GM12878 (cell line): Measurements from ENCODE around the gene GMCL2. TPM values are rescaled to one million over a fixed set of nuclear protein-coding genes. Genes with fewer than 3 reads are reported as not detected.

ENCODE experiments used
- CBFB ChIP-seq: IDR thresholded peaks from 2 replicates; pipeline ENCODE4 v1.6.1; 2016; ENCODE audit warnings: antibody characterized with exemption, low read depth
- CHD2 ChIP-seq: IDR thresholded peaks from 2 replicates; pipeline ENCODE4 v1.6.1; 2011; ENCODE audit warnings: low read depth, low read length, improper control_type of control experiment, borderline replicate concordance
- CHD4 ChIP-seq: fragments of 200-600 bp; sonication (generic); IDR thresholded peaks from 2 replicates; pipeline ENCODE4 v1.6.1; 2016; ENCODE audit warnings: mild to moderate bottlenecking
- CREB1 ChIP-seq: IDR thresholded peaks from 2 replicates; pipeline ENCODE4 v1.6.1; 2012; ENCODE audit warnings: low read depth, mild to moderate bottlenecking, inconsistent platforms
- ESRRA ChIP-seq: IDR thresholded peaks from 2 replicates; pipeline ENCODE4 v1.6.1; 2012; ENCODE audit warnings: mild to moderate bottlenecking, low read length, improper control_type of control experiment
- EZH2 ChIP-seq: IDR thresholded peaks from 2 replicates; pipeline ENCODE4 v1.6.1; 2012; ENCODE audit warnings: low read depth, mild to moderate bottlenecking, control low read depth, inconsistent platforms, low read length, borderline replicate concordance; ENCODE audit not compliant: control insufficient read depth
- HCFC1 ChIP-seq: fragments of 150-350 bp; IDR thresholded peaks from 2 replicates; pipeline ENCODE4 v1.6.1; 2014; ENCODE audit warnings: low read length
- NR2C2 ChIP-seq: IDR thresholded peaks from 2 replicates; pipeline ENCODE4 v1.6.1; 2011; ENCODE audit warnings: borderline replicate concordance, low read depth; ENCODE audit not compliant: control insufficient read depth, insufficient read length
- PML ChIP-seq: IDR thresholded peaks from 2 replicates; pipeline ENCODE4 v1.6.1; 2012; ENCODE audit warnings: low read length, inconsistent platforms
- POU2F2 ChIP-seq: IDR thresholded peaks from 3 replicates; pipeline ENCODE4 v1.6.1; 2011; ENCODE audit warnings: low read depth, mild to moderate bottlenecking, low read length, borderline replicate concordance
- SMARCA5 ChIP-seq: fragments of 450-650 bp; IDR thresholded peaks from 2 replicates; pipeline ENCODE4 v1.6.1; 2017; ENCODE audit warnings: mild to moderate bottlenecking
- ZBED1 ChIP-seq: IDR thresholded peaks from 2 replicates; pipeline ENCODE4 v1.6.1; 2016; ENCODE audit warnings: borderline replicate concordance
- polyA plus RNA-seq, 11 experiments: library from polyadenylated mRNA; depleted of rRNA in 4 of 11; unstranded in 6 of 11; stranded (reverse) in 5 of 11; fragments of >200 nt; fragmentation: Nextera tagmentation in 4 of 11; fragmentation: Illumina TruSeq in 1 of 11; extraction: Ambion mirVana in 4 of 11; extraction: Trizol in 1 of 11; gene quantifications; 1 replicate in 1 of 11; 2 replicates in 10 of 11; pipeline versions ENCODE4 v1.2.1 to v1.2.3, GENCODE V29; 2011 to 2016; ENCODE audit warnings: inconsistent platforms in 2 of 11, missing spikeins in 2 of 11, low read depth in 1 of 11
- total RNA-seq, 4 experiments: library from RNA; depleted of rRNA in 3 of 4; stranded (reverse); fragments of >200 nt in 3 of 4; fragmentation: Illumina TruSeq in 1 of 4; extraction: Trizol in 1 of 4; gene quantifications; 2 replicates each; pipeline versions ENCODE4 v1.2.1 to v1.2.3, GENCODE V29; 2013 to 2021
- TF ChIP-seq, protein P1 (sequence below): IDR thresholded peaks from 2 replicates; pipeline ENCODE4 v1.6.1; 2012; ENCODE audit warnings: low read depth, low read length, improper control_type of control experiment
- TF ChIP-seq, protein P2 (sequence below): fragments of 450-650 bp; IDR thresholded peaks from 2 replicates; pipeline ENCODE4 v1.6.1; 2018; ENCODE audit warnings: borderline replicate concordance, mild to moderate bottlenecking; ENCODE audit not compliant: partially characterized antibody
- TF ChIP-seq, protein P3 (sequence below): fragments of 450-650 bp; formaldehyde crosslinking; IDR thresholded peaks from 2 replicates; pipeline ENCODE4 v1.4.0; 2022; ENCODE audit warnings: mild to moderate bottlenecking, moderate library complexity

GMCL2 gene
- total and polyA plus RNA-seq, 10 of the 15 experiments (the other 5 are each of a cell fraction or from before 2014, with no cell fraction given): 0.07 TPM; not detected in 9

DNA sequence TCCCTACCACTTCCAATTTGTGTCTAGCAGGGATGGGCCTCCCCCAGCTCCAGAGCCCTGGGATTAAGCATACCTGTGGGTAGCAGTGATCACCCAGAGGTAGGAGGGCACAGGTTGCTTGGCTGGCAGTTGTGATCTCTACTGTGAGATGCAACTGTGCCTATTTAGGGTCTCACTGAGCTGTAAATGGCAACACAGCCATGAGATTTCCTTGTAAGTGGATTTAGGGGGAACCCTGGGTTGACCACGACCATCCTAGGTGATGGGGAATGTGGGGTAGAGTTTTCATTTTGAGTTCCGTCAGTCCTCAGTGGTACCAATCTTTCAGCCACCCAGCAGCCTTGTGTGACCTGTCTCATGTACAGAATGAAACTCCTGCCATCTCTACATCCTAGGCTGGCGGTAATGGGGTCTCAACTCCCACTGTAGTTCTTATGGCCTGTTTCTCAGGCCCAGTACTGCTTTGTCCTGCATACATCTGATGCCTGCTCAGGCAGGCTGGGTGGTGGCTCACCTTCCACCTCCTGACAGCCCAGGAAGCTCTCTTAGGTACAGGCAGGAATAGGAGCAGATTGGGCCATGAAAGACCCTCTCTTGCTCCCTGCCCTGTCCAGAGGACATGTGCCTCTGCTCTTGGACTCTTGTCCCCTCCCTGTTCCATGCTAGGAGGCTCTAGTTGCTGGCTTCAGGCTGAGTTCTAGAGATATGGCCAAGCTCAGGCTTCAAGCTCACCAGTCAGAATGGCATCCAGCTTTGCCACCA lies 25.3 kb upstream of the GMCL2 start (continued):
- TF ChIP-seq, protein P1, sequence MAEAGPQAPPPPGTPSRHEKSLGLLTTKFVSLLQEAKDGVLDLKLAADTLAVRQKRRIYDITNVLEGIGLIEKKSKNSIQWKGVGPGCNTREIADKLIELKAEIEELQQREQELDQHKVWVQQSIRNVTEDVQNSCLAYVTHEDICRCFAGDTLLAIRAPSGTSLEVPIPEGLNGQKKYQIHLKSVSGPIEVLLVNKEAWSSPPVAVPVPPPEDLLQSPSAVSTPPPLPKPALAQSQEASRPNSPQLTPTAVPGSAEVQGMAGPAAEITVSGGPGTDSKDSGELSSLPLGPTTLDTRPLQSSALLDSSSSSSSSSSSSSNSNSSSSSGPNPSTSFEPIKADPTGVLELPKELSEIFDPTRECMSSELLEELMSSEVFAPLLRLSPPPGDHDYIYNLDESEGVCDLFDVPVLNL: no peak
- TF ChIP-seq POU2F2: 0 out of 3 replicates have a peak, but pooled peaks have one; percentile 30
- TF ChIP-seq NR2C2: no peak
- no peak for TF ChIP-seq EZH2
- TF ChIP-seq ESRRA: no peak
- TF ChIP-seq, protein P2, sequence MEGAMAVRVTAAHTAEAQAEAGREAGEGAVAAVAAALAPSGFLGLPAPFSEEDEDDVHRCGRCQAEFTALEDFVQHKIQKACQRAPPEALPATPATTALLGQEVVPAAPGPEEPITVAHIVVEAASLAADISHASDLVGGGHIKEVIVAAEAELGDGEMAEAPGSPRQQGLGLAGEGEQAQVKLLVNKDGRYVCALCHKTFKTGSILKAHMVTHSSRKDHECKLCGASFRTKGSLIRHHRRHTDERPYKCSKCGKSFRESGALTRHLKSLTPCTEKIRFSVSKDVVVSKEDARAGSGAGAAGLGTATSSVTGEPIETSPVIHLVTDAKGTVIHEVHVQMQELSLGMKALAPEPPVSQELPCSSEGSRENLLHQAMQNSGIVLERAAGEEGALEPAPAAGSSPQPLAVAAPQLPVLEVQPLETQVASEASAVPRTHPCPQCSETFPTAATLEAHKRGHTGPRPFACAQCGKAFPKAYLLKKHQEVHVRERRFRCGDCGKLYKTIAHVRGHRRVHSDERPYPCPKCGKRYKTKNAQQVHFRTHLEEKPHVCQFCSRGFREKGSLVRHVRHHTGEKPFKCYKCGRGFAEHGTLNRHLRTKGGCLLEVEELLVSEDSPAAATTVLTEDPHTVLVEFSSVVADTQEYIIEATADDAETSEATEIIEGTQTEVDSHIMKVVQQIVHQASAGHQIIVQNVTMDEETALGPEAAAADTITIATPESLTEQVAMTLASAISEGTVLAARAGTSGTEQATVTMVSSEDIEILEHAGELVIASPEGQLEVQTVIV: no peak
- 0 out of 2 replicates have a peak, but pooled peaks have one; percentile 49 for TF ChIP-seq CBFB
- 0 out of 2 replicates have a peak, but pooled peaks have one; percentile 1 for TF ChIP-seq ZBED1
- 0 out of 2 replicates have a peak, but pooled peaks have one; percentile 0 for TF ChIP-seq PML
- TF ChIP-seq CHD4: no peak
- TF ChIP-seq CREB1: 0 out of 2 replicates have a peak, but pooled peaks have one; percentile 6
- TF ChIP-seq HCFC1: no peak
- no peak for TF ChIP-seq SMARCA5
- no peak for TF ChIP-seq CHD2
- TF ChIP-seq, protein P3, sequence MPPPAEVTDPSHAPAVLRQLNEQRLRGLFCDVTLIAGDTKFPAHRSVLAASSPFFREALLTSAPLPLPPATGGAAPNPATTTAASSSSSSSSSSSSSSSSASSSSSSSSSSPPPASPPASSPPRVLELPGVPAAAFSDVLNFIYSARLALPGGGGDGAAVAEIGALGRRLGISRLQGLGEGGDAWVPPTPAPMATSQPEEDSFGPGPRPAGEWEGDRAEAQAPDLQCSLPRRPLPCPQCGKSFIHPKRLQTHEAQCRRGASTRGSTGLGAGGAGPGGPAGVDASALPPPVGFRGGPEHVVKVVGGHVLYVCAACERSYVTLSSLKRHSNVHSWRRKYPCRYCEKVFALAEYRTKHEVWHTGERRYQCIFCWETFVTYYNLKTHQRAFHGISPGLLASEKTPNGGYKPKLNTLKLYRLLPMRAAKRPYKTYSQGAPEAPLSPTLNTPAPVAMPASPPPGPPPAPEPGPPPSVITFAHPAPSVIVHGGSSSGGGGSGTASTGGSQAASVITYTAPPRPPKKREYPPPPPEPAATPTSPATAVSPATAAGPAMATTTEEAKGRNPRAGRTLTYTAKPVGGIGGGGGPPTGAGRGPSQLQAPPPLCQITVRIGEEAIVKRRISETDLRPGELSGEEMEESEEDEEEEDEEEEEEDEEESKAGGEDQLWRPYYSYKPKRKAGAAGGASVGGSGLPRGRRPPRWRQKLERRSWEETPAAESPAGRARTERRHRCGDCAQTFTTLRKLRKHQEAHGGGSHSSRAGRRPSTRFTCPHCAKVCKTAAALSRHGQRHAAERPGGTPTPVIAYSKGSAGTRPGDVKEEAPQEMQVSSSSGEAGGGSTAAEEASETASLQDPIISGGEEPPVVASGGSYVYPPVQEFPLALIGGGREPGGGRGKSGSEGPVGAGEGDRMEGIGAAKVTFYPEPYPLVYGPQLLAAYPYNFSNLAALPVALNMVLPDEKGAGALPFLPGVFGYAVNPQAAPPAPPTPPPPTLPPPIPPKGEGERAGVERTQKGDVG (CRISPR knock-in tag): no peak
